IMR-90 (cell line): ENCODE measurements around the gene PIK3R3. TPM values are rescaled to one million over a fixed set of nuclear protein-coding genes. Genes with fewer than 3 reads are reported as not detected.

Experiments
- ATAC-seq: fragments of 200-7000 bp; cut with Tn5 transposase; 2 replicates; pipeline ENCODE4 v1.9.1; 2020; ENCODE audit warnings: low read depth, mild to moderate bottlenecking, moderate library complexity
- BruUV-seq: library from RNA; stranded (reverse); fragments of 400-500 nt; replicated peaks from 2 replicates; lab custom pipeline; 2021; lab: Mats Ljungman, UMichigan
- CTCF ChIA-PET: fragments of 300-600 bp; formaldehyde crosslinking; extraction: SDS; loops from one replicate; lab custom pipeline; 2021; ENCODE audit warnings: antibody characterized with exemption; lab: Yijun Ruan, JAX
- POLR2A ChIA-PET: fragments of 300-600 bp; sonication (Branson Sonifier 250); formaldehyde crosslinking; loops from one replicate; lab custom pipeline; 2022; ENCODE audit warnings: antibody characterized with exemption; ENCODE audit not compliant: unreplicated experiment; lab: Charles Lee
- DNase-seq: peaks from one replicate; pipeline ENCODE4 v3.0.0; 2013
- H2AFZ ChIP-seq: replicated peaks from 2 replicates; pipeline ENCODE3; 2013; ENCODE audit warnings: low read length, mild to moderate bottlenecking; ENCODE audit not compliant: poor library complexity
- H2AK5ac ChIP-seq: 2 replicates; pipeline ENCODE4 v1.6.1; 2013; ENCODE audit warnings: low read depth, low read length, inconsistent platforms
- H2AK9ac ChIP-seq: replicated peaks from 2 replicates; pipeline ENCODE3; 2013; ENCODE audit warnings: mild to moderate bottlenecking, low read depth, low read length, moderate library complexity; ENCODE audit not compliant: poor library complexity
- H2BK120ac ChIP-seq: 2 replicates; pipeline ENCODE4 v1.6.1; 2013; ENCODE audit warnings: low read depth, low read length, inconsistent platforms
- H2BK15ac ChIP-seq: 3 replicates; pipeline ENCODE4 v1.6.1; 2013; ENCODE audit warnings: low read depth, low read length, inconsistent platforms
- H2BK20ac ChIP-seq: 2 replicates; pipeline ENCODE4 v1.6.1; 2013; ENCODE audit warnings: low read depth, mild to moderate bottlenecking, inconsistent platforms, low read length, moderate library complexity
- H2BK5ac ChIP-seq: 2 replicates; pipeline ENCODE4 v1.6.1; 2013; ENCODE audit warnings: mild to moderate bottlenecking, low read depth, low read length, inconsistent platforms; ENCODE audit not compliant: poor library complexity, severe bottlenecking
- H3K14ac ChIP-seq: replicated peaks from 2 replicates; pipeline ENCODE4 v1.6.1; 2013; ENCODE audit warnings: low read depth, low read length, inconsistent platforms
- H3K18ac ChIP-seq: 2 replicates; pipeline ENCODE4 v1.6.1; 2013; ENCODE audit warnings: low read depth, low read length, control low read depth
- H3K23ac ChIP-seq: 2 replicates; pipeline ENCODE4 v1.6.1; 2013; ENCODE audit warnings: low read depth, low read length, inconsistent platforms
- H3K27ac ChIP-seq: 2 replicates; pipeline ENCODE4 v1.5.1; 2013; ENCODE audit warnings: mild to moderate bottlenecking, control low read depth, low read length; ENCODE audit not compliant: insufficient read depth
- H3K27me3 ChIP-seq: 2 replicates; pipeline ENCODE4 v1.6.1; 2013; ENCODE audit warnings: low read length; ENCODE audit not compliant: control insufficient read depth, insufficient read depth
- H3K36me3 ChIP-seq: 2 replicates; pipeline ENCODE4 v1.6.1; 2013; ENCODE audit warnings: low read length, mixed read lengths; ENCODE audit not compliant: control insufficient read depth, insufficient read depth
- H3K4ac ChIP-seq: 2 replicates; pipeline ENCODE4 v1.6.1; 2013; ENCODE audit warnings: low read depth, low read length, inconsistent platforms
- H3K4me1 ChIP-seq: 2 replicates; pipeline ENCODE4 v1.6.1; 2013; ENCODE audit warnings: low read length, mixed read lengths; ENCODE audit not compliant: control insufficient read depth, insufficient read depth
- H3K4me2 ChIP-seq: 2 replicates; pipeline ENCODE4 v1.6.1; 2013; ENCODE audit warnings: low read depth, mild to moderate bottlenecking, control low read depth, low read length, moderate library complexity
- H3K4me3 ChIP-seq: 2 replicates; pipeline ENCODE4 v1.5.1; 2013; ENCODE audit warnings: low read depth, mild to moderate bottlenecking, control low read depth, low read length, moderate library complexity; ENCODE audit not compliant: insufficient read depth
- H3K56ac ChIP-seq: 2 replicates; pipeline ENCODE4 v1.6.1; 2013; ENCODE audit warnings: low read length, inconsistent platforms; ENCODE audit not compliant: insufficient read depth; ENCODE audit errors: extremely low read depth
- H3K79me1 ChIP-seq, 2 experiments: 2 replicates each; pipeline ENCODE4 v1.6.1; 2013; ENCODE audit warnings: low read length in 2 of 2, inconsistent platforms in 1 of 2, low read depth in 1 of 2
- H3K9ac ChIP-seq: 2 replicates; pipeline ENCODE4 v1.6.1; 2013; ENCODE audit warnings: low read depth, low read length, control low read depth
- H3K9me1 ChIP-seq: 2 replicates; pipeline ENCODE4 v1.6.1; 2013; ENCODE audit warnings: low read length, inconsistent platforms; ENCODE audit not compliant: insufficient read depth
- H3K9me3 ChIP-seq: 2 replicates; pipeline ENCODE4 v1.6.1; 2013; ENCODE audit warnings: low read length; ENCODE audit not compliant: control insufficient read depth, insufficient read depth
- H4K20me1 ChIP-seq: 2 replicates; pipeline ENCODE4 v1.6.1; 2013; ENCODE audit warnings: low read length, inconsistent platforms; ENCODE audit not compliant: insufficient read depth
- H4K5ac ChIP-seq: 2 replicates; pipeline ENCODE4 v1.6.1; 2013; ENCODE audit warnings: mild to moderate bottlenecking, low read depth, low read length, control low read depth
- H4K8ac ChIP-seq, 2 experiments: 2 replicates each; pipeline ENCODE4 v1.6.1; 2013; ENCODE audit warnings: low read depth in 2 of 2, low read length in 2 of 2, control low read depth in 1 of 2, inconsistent platforms in 1 of 2
- H4K91ac ChIP-seq: 2 replicates; pipeline ENCODE4 v1.6.1; 2013; ENCODE audit warnings: low read depth, low read length, inconsistent platforms; ENCODE audit not compliant: insufficient read depth
- CEBPB ChIP-seq: IDR thresholded peaks from 2 replicates; pipeline ENCODE4 v1.6.1; 2012; ENCODE audit warnings: low read depth, low read length, improper control_type of control experiment
- CTCF ChIP-seq: conservative IDR thresholded peaks from 2 replicates; pipeline ENCODE4 v1.5.1; 2012; ENCODE audit warnings: mild to moderate bottlenecking, low read depth, low read length, improper control_type of control experiment
- FOS ChIP-seq: fragments of 150-350 bp; IDR thresholded peaks from 2 replicates; pipeline ENCODE4 v1.6.1; 2016; ENCODE audit warnings: low read depth, low read length
- MAFK ChIP-seq: IDR thresholded peaks from 2 replicates; pipeline ENCODE4 v1.6.1; 2012; ENCODE audit warnings: low read depth, low read length, improper control_type of control experiment
- MAZ ChIP-seq: IDR thresholded peaks from 2 replicates; pipeline ENCODE4 v1.6.1; 2012; ENCODE audit warnings: low read depth, mild to moderate bottlenecking, low read length, improper control_type of control experiment, moderate library complexity, borderline replicate concordance
- MXI1 ChIP-seq: IDR thresholded peaks from 2 replicates; pipeline ENCODE4 v1.6.1; 2012; ENCODE audit warnings: low read depth, mild to moderate bottlenecking, low read length, moderate library complexity, borderline replicate concordance
- NFE2L2 ChIP-seq: fragments of 150-350 bp; IDR thresholded peaks from 2 replicates; pipeline ENCODE4 v1.6.1; 2016; ENCODE audit warnings: low read depth, mild to moderate bottlenecking, low read length
- POLR2A ChIP-seq: IDR thresholded peaks from 2 replicates; pipeline ENCODE4 v1.6.1; 2012; ENCODE audit warnings: mild to moderate bottlenecking, low read depth, low read length
- RAD21 ChIP-seq: IDR thresholded peaks from 2 replicates; pipeline ENCODE4 v1.6.1; 2012; ENCODE audit warnings: low read length, improper control_type of control experiment
- RFX5 ChIP-seq: IDR thresholded peaks from 2 replicates; pipeline ENCODE4 v1.8.0; 2012; ENCODE audit warnings: low read depth, mild to moderate bottlenecking, low read length, moderate library complexity
- SMC3 ChIP-seq: fragments of 150-350 bp; IDR thresholded peaks from 2 replicates; pipeline ENCODE4 v1.6.1; 2016; ENCODE audit warnings: low read depth, mild to moderate bottlenecking, antibody characterized with exemption, low read length, moderate library complexity
- WGBS, 2 experiments: methylation state at CpG; one replicate each; pipeline versions ENCODE4 v1.1.5 to v1.1.7; 2013; ENCODE audit warnings: missing lambda C conversion rate in 2 of 2; ENCODE audit not compliant: insufficient read length in 1 of 2; ENCODE audit errors: extremely low coverage in 2 of 2; 5-methylcytosine and 5-hydroxymethylcytosine counted together
- dilution Hi-C: fragments of 300-500 bp; cut with HindIII; formaldehyde crosslinking; loops from one replicate; pipeline ENCODE4 v1.14.3; 2018; ENCODE audit warnings: low sequenced_read_pairs; ENCODE audit not compliant: unreplicated experiment
- in situ Hi-C: fragments of 300-500 bp; cut with MboI; formaldehyde crosslinking; loops from 3 replicates; pipeline ENCODE4 v1.14.3; 2019; ENCODE audit warnings: low sequenced_read_pairs, inconsistent platforms, mixed read lengths
- intact Hi-C: fragments of 100-400 bp; cut with micrococcal nuclease; formaldehyde crosslinking; loops from 2 replicates; pipeline ENCODE4 v1.10.0; 2022
- polyA plus RNA-seq, 3 experiments: library from polyadenylated mRNA; depleted of rRNA; stranded (reverse); fragments of >200 nt; gene quantifications; 2 replicates each; pipeline ENCODE4 v1.2.3, GENCODE V29; 2012; ENCODE audit warnings: low replicate concordance in 1 of 3
- total RNA-seq: library from RNA; depleted of rRNA; stranded (reverse); fragments of >200 nt; gene quantifications from 2 replicates; pipeline ENCODE4 v1.2.3, GENCODE V29; 2012

The PIK3R3 gene
- total and polyA plus RNA-seq, 2 of the 4 experiments (the other 2 are of a cell fraction) = 5.3 to 9.9 TPM

DNA sequence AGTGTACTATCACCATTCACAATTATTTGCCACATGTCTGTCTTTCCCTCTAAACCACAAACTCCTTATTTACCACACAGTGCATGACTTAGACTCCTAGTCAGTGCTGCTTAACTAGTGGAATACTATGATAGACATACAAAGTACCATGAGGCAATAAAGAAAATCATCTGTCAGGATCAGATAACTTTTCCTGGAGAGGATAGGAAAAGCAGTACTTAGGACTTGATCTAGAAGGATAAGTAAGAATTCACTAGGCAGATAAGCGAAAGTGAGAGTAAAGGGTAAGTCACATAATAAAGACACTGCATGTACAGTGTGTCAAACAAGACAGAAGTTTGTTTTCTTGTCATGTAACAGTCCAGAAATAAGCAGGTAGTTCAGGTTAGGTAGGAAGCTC, 21.3 kb upstream of the PIK3R3 start:
- TF ChIP-seq POLR2A = no peak
- no peak for TF ChIP-seq RFX5
- TF ChIP-seq MXI1 = no peak
- no peak for TF ChIP-seq MAFK
- TF ChIP-seq CTCF = no peak
- no peak for TF ChIP-seq RAD21
- TF ChIP-seq FOS = no peak
- TF ChIP-seq MAZ = no peak
- no peak for TF ChIP-seq CEBPB
- no peak for TF ChIP-seq SMC3
- no peak for TF ChIP-seq NFE2L2
- Histone ChIP-seq H2BK20ac (peak overlapping the region; percentile 6; the same call in 1 of the 2 replicates), H4K91ac (no peak overlapping the region), H3K4ac (no peak overlapping the region), H3K18ac (no peak overlapping the region), H3K27me3 (no peaks in the 10 kb centered on the region; the same call in 1 of the 2 replicates), H3K4me1 (peaks cover 2% of the 10 kb centered on the region; the same call in 1 of the 2 replicates), H3K9me3 (no peaks in the 10 kb centered on the region), H2BK5ac (no peak overlapping the region), H3K79me1 (no peaks in the 10 kb centered on the region), H3K23ac (no peak overlapping the region), H2AK5ac (no peak overlapping the region), H3K9me1 (no peaks in the 10 kb centered on the region; the same call in 1 of the 2 replicates), H2AK9ac (no peak overlapping the region), H3K4me3 (no peak overlapping the region), H3K36me3 (no peaks in the 10 kb centered on the region), H3K27ac (no peak overlapping the region), H2AFZ (no peak overlapping the region), H3K9ac (no peak overlapping the region), H3K14ac (no peak overlapping the region), H4K20me1 (no peaks in the 10 kb centered on the region), H2BK15ac (no peak overlapping the region), H4K5ac (no peak overlapping the region), H3K56ac (no peak overlapping the region), H4K8ac (no peak overlapping the region), H2BK120ac (no peak overlapping the region), H3K4me2 (no peak overlapping the region)
- no peak for DNase-seq
- intact Hi-C loops (no loop called here), dilution Hi-C loops (no loop called here), in situ Hi-C loops (no loop called here)
- WGBS, 2 experiments = 100% methylated on average over 1 of the region's 1 CpG; no CpG with 5 or more reads in 1 of the 2 experiments
- CTCF ChIA-PET = interaction anchor here (0.6 kb wide), 1 partner anchor 49 kb away, joined by 6 read pairs; no protein-coding TSS in a partner anchor
- POLR2A ChIA-PET = no interaction called here
- no peak for ATAC-seq
- BruUV-seq = no TSS peak
